ENCODE results near the gene GPSM3.

GPSM3 gene

GRCh38 chr6:32153564-32154513 is 38.6 kb downstream of the GPSM3 start, which contains the start of gene PPT2:
Gene PPT2, plus strand, starts transcription at chr6:32154141. Its CDS starts 454 bp downstream, at chr6:32154595.
- no peak for TF ChIP-seq CTCF (IDR thresholded peaks at IDR 0.05; ENCODE audit: poor library complexity, severe bottlenecking)
- no peaks in the 10 kb centered on the region for H3K27me3 ChIP-seq (ENCODE audit: insufficient read depth, poor library complexity, severe bottlenecking)
- H3K9me3 ChIP-seq (ENCODE audit: severe bottlenecking) = no peaks in the 10 kb centered on the region
- peak; percentile 92 for DNase-seq (ENCODE audit: low spot score)
- H3K36me3 ChIP-seq (ENCODE audit: low read depth) = peaks cover 35% of the 10 kb centered on the region
- H3K4me3 ChIP-seq (ENCODE audit: severe bottlenecking) = peak within 1 kb of the TSS; percentile 65
- H3K4me1 ChIP-seq (ENCODE audit: insufficient read depth, poor library complexity, severe bottlenecking) = peaks cover 6% of the 10 kb centered on the region
- peak; percentile 65 for ATAC-seq (ENCODE audit: low read depth)
- peak within 1 kb of the TSS; percentile 89 for H3K27ac ChIP-seq (ENCODE audit: poor library complexity, severe bottlenecking)

DNA sequence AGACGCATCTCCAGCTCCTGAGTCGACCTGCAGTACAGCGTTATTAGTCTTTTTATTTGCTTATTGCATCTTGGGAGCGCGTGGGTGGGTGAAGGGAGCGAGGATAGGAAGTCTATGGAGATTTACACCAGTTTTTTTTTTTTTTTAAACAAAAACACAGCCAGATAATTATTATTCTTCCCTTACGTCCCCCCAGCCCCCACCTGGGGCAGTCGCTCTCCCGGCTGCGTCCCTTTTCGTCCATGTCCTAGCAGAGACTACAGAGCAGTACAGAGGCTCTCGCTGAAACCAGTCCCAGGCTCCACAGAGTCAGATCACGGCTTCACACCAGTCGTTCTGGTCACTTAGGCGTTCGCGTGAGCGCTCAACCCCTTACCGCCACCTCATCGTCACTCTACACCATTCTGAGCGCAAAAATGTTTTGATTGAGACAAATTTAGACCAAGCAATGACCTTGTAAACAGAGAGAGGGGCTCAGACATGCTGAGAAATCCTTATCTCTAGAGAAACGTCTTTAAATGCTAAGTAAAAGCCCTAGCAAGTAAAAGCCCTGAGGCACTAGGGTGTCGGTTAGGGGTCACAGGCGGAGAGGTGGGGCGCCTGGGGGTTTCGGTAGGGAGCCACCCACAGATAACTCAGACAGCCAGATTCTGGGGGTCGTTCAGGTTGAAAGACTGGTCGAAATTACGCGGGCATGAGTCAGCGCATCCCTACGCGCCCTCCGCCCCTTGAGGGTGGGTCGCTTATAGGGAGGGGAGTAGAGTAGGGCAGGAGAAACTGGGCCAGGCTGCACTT is 39.5 kb downstream of the GPSM3 start:
- Histone ChIP-seq H3K36me3 (ENCODE audit: low read depth) (peaks cover 26% of the 10 kb centered on the region), H3K9me3 (ENCODE audit: severe bottlenecking) (no peaks in the 10 kb centered on the region), H3K4me3 (ENCODE audit: severe bottlenecking) (peak overlapping the region; percentile 65), H3K4me1 (ENCODE audit: insufficient read depth, poor library complexity, severe bottlenecking) (peaks cover 6% of the 10 kb centered on the region), H3K27me3 (ENCODE audit: insufficient read depth, poor library complexity, severe bottlenecking) (no peaks in the 10 kb centered on the region), H3K27ac (ENCODE audit: poor library complexity, severe bottlenecking) (peak overlapping the region; percentile 89)
- ATAC-seq (ENCODE audit: low read depth) = peak; percentile 52
- no peak for DNase-seq (ENCODE audit: low spot score)
- no peak for TF ChIP-seq CTCF (IDR thresholded peaks at IDR 0.05; ENCODE audit: poor library complexity, severe bottlenecking)

GRCh38 chr6:32151863-32152768 is 40.3 kb downstream of the GPSM3 start, which contains the start of gene PRRT1:
Gene PRRT1, minus strand, starts transcription at chr6:32151939. Its CDS starts 112 bp downstream, at chr6:32151827.
- no peaks in the 10 kb centered on the region for H3K27me3 ChIP-seq (ENCODE audit: insufficient read depth, poor library complexity, severe bottlenecking)
- DNase-seq (ENCODE audit: low spot score) = no peak
- H3K4me3 ChIP-seq (ENCODE audit: severe bottlenecking) = peak within 1 kb of the TSS; percentile 65
- H3K27ac ChIP-seq (ENCODE audit: poor library complexity, severe bottlenecking) = peak within 1 kb of the TSS; percentile 89
- H3K9me3 ChIP-seq (ENCODE audit: severe bottlenecking) = no peaks in the 10 kb centered on the region
- peaks cover 6% of the 10 kb centered on the region for H3K4me1 ChIP-seq (ENCODE audit: insufficient read depth, poor library complexity, severe bottlenecking)
- no peak for ATAC-seq (ENCODE audit: low read depth)
- peaks cover 18% of the 10 kb centered on the region for H3K36me3 ChIP-seq (ENCODE audit: low read depth)
- no peak for TF ChIP-seq CTCF (IDR thresholded peaks at IDR 0.05; ENCODE audit: poor library complexity, severe bottlenecking)

DNA sequence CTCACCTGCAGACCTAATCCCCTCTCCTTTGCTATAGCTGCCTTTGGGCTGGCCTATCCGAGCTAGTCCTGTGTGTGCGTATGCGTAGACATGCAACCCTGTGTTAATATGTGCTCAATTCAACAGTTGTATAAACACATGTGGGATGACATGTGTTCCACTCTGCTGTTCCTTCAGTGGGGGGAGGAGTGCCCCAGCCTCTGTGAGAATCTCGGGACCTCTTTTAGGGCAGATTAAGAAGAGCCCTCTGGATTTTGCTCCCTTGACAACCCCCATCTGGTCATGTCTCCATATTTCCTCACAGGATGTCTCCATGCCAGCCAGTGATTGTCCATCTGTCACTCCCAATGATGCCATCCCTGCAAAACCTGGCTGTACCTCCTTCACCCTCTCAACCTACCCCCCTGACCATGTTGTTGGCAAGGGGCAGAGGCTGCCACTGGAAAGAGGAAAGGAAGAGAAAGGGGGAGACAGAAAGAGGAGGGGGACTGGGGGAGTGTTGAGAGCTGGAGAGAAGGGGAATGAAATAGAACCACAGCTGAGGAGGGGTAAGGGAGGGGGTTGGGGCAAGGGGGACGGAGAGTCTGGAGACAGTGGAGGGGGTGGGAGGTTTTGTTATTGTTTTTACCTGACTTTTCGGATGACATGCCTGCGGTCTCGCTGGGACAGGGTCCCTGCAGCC is 41.1 kb downstream of the GPSM3 start:
- H3K27ac ChIP-seq (ENCODE audit: poor library complexity, severe bottlenecking) = no peak overlapping the region
- H3K9me3 ChIP-seq (ENCODE audit: severe bottlenecking) = no peaks in the 10 kb centered on the region
- no peak overlapping the region for H3K4me3 ChIP-seq (ENCODE audit: severe bottlenecking)
- no peak for TF ChIP-seq CTCF (IDR thresholded peaks at IDR 0.05; ENCODE audit: poor library complexity, severe bottlenecking)
- H3K4me1 ChIP-seq (ENCODE audit: insufficient read depth, poor library complexity, severe bottlenecking) = peaks cover 6% of the 10 kb centered on the region
- DNase-seq (ENCODE audit: low spot score) = no peak
- peaks cover 10% of the 10 kb centered on the region for H3K36me3 ChIP-seq (ENCODE audit: low read depth)
- no peaks in the 10 kb centered on the region for H3K27me3 ChIP-seq (ENCODE audit: insufficient read depth, poor library complexity, severe bottlenecking)
- no peak for ATAC-seq (ENCODE audit: low read depth)

All from RWPE2 (cell line).